Stomach (tissue), 4 donors: Measurements from ENCODE around the gene PITPNB.

Source experiments
- EP300 ChIP-seq: sonication (generic); formaldehyde crosslinking; IDR thresholded peaks from one replicate; pipeline ENCODE4 v1.6.1; 2017; ENCODE audit warnings: antibody characterized with exemption
- POLR2A ChIP-seq, 4 donors: fragments of 450-650 bp; IDR thresholded peaks; one replicate each; pipeline ENCODE4 v1.6.1; 2016; ENCODE audit warnings: antibody characterized with exemption in 4 of 4, control low read depth in 2 of 4, mild to moderate bottlenecking in 1 of 4, moderate library complexity in 1 of 4
- POLR2AphosphoS5 ChIP-seq, 3 donors: sonication (generic); formaldehyde crosslinking; IDR thresholded peaks; one replicate each; pipeline ENCODE4 v1.6.1; 2016; ENCODE audit warnings: antibody characterized with exemption in 3 of 3
- TF ChIP-seq, protein P1 (sequence below), 7 experiments: fragments of 450-650 bp in 4 of 7; fragments of 200-600 bp in 3 of 7; sonication (generic) in 3 of 7; IDR thresholded peaks; one replicate each; pipeline ENCODE4 v1.5.1; 2016 to 2019; ENCODE audit warnings: antibody characterized with exemption in 7 of 7, control low read depth in 2 of 7, mild to moderate bottlenecking in 1 of 7

- TF ChIP-seq EP300 (no peak), POLR2AphosphoS5 (IDR thresholded peaks at IDR 0.05) (no peak), POLR2A (IDR thresholded peaks at IDR 0.05) (no peak)
- TF ChIP-seq, protein P1, sequence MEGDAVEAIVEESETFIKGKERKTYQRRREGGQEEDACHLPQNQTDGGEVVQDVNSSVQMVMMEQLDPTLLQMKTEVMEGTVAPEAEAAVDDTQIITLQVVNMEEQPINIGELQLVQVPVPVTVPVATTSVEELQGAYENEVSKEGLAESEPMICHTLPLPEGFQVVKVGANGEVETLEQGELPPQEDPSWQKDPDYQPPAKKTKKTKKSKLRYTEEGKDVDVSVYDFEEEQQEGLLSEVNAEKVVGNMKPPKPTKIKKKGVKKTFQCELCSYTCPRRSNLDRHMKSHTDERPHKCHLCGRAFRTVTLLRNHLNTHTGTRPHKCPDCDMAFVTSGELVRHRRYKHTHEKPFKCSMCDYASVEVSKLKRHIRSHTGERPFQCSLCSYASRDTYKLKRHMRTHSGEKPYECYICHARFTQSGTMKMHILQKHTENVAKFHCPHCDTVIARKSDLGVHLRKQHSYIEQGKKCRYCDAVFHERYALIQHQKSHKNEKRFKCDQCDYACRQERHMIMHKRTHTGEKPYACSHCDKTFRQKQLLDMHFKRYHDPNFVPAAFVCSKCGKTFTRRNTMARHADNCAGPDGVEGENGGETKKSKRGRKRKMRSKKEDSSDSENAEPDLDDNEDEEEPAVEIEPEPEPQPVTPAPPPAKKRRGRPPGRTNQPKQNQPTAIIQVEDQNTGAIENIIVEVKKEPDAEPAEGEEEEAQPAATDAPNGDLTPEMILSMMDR (IDR thresholded peaks at IDR 0.05): no peak
Observed at GRCh38 chr22:27947448-27947847, 28.4 kb upstream of the PITPNB start.
